ENCODE data around the gene TMEM219. TPM values are rescaled to one million over a fixed set of nuclear protein-coding genes. Genes with fewer than 3 reads are reported as not detected.

TMEM219 gene
- polyA plus RNA-seq, 1 of the 3 experiments (the other 2 are of a cell fraction) = 101 TPM

- Histone ChIP-seq H3K4me3 (ENCODE audit: low read depth in 2 of 2, low read length in 1 of 2) (no peak overlapping the region; a peak in 1 of 4 replicates), H3K27me3 (ENCODE audit: insufficient read depth) (no peaks in the 10 kb centered on the region), H4K20me1 (ENCODE audit: insufficient read depth) (peaks cover 36% of the 10 kb centered on the region), H3K4me2 (no peak overlapping the region), H3K9me3 (no peaks in the 10 kb centered on the region), H2AFZ (ENCODE audit: low read depth) (peak overlapping the region; percentile 20; the same call in 1 of the 2 replicates), H3K4me1 (ENCODE audit: control insufficient read depth in 1 of 2, insufficient read depth in 2 of 2, low read depth in 1 of 2, low read length in 1 of 2) (peaks cover 20 to 25% of the 10 kb centered on the region in 2 experiments; a peak in 3 of 4 replicates), H3F3A (replicated peaks; ENCODE audit: insufficient read depth) (peaks cover 11% of the 10 kb centered on the region), H3K27ac (ENCODE audit: low read depth in 2 of 2, low read length in 1 of 2) (peak overlapping the region in 1 of 2 experiments; percentile 54; a peak in 2 of 4 replicates), H3K9ac (no peak overlapping the region), H3K79me2 (ENCODE audit: insufficient read depth) (peaks cover 43% of the 10 kb centered on the region), H3K9me2 (no peaks in the 10 kb centered on the region), H3K36me3 (replicated peaks in 1 of 2; ENCODE audit: control insufficient read depth in 1 of 2, insufficient read depth in 2 of 2, low read length in 1 of 2) (peaks cover 17 to 20% of the 10 kb centered on the region in 2 experiments)
- WGBS (ENCODE audit: low lambda C conversion rate) = 67% methylated on average over 5 of the region's 6 CpGs
- DNase-seq = no peak
- ChIA-PET POLR2A (interaction anchor here (0.6 to 1.6 kb wide), 9 partner anchors 11 to 91 kb away, joined by 3 to 10 read pairs (median 3); partner anchors contain the start of genes ASPHD1, HIRIP3, KCTD13 and SEZ6L2), CTCF (interaction anchor here (0.9 to 8.2 kb wide), 9 partner anchors 33 to 183 kb away, joined by 3 to 41 read pairs (median 4); partner anchors contain the start of genes CDIPT, KIF22, PAGR1 and TLCD3B)
- TF ChIP-seq RXRA (IDR thresholded peaks at IDR 0.05; ENCODE audit: borderline replicate concordance, low read depth) (no peak), RCOR1 (IDR thresholded peaks at IDR 0.05; ENCODE audit: low read length) (no peak), POLR2AphosphoS5 (IDR thresholded peaks at IDR 0.05; ENCODE audit: low read depth, low read length) (no peak), SMC3 (IDR thresholded peaks at IDR 0.05; ENCODE audit: low read depth, low read length) (no peak)
Observed at GRCh38 chr16:29972992-29973383, 11.1 kb downstream of the TMEM219 start.

- Histone ChIP-seq H4K20me1 (ENCODE audit: insufficient read depth) (peaks cover 38% of the 10 kb centered on the region), H3K9me2 (no peaks in the 10 kb centered on the region), H3K4me3 (ENCODE audit: low read depth in 2 of 2, low read length in 1 of 2) (peak within 1 kb of the TSS; percentile 87 to 91), H2AFZ (ENCODE audit: low read depth) (peak within 1 kb of the TSS; percentile 68), H3K36me3 (replicated peaks in 1 of 2; ENCODE audit: control insufficient read depth in 1 of 2, insufficient read depth in 2 of 2, low read length in 1 of 2) (peaks cover 16 to 21% of the 10 kb centered on the region in 2 experiments), H3F3A (replicated peaks; ENCODE audit: insufficient read depth) (peaks cover 11% of the 10 kb centered on the region), H3K9ac (peak within 1 kb of the TSS; percentile 82), H3K9me3 (no peaks in the 10 kb centered on the region), H3K4me1 (ENCODE audit: control insufficient read depth in 1 of 2, insufficient read depth in 2 of 2, low read depth in 1 of 2, low read length in 1 of 2) (peaks cover 20 to 25% of the 10 kb centered on the region in 2 experiments; a peak in 3 of 4 replicates), H3K79me2 (ENCODE audit: insufficient read depth) (peaks cover 46% of the 10 kb centered on the region), H3K27ac (ENCODE audit: low read depth in 2 of 2, low read length in 1 of 2) (peak within 1 kb of the TSS; percentile 69 to 88), H3K4me2 (peak within 1 kb of the TSS; percentile 99), H3K27me3 (ENCODE audit: insufficient read depth) (no peaks in the 10 kb centered on the region)
- WGBS (ENCODE audit: low lambda C conversion rate) = 6% methylated on average over 62 of the region's 75 CpGs
- ChIA-PET POLR2A (interaction anchor here (0.6 to 1.6 kb wide), 9 partner anchors 12 to 90 kb away, joined by 3 to 10 read pairs (median 3); partner anchors contain the start of genes ASPHD1, HIRIP3, KCTD13 and SEZ6L2), CTCF (interaction anchor here (0.8 to 8.2 kb wide), 11 partner anchors 8 to 183 kb away, joined by 3 to 41 read pairs (median 3); partner anchors contain the start of genes CDIPT, KIF22, PAGR1 and TLCD3B)
- peak; percentile 99 for DNase-seq
- TF ChIP-seq GABPA (IDR thresholded peaks at IDR 0.05; ENCODE audit: low read depth) (peak; percentile 45; the same call in 1 of the 2 replicates), FOSL2 (IDR thresholded peaks at IDR 0.05; ENCODE audit: borderline replicate concordance, low read depth) (no peak), NFIC (IDR thresholded peaks at IDR 0.05; ENCODE audit: borderline replicate concordance) (no peak), ELF1 (IDR thresholded peaks at IDR 0.05) (no peak), FOXJ3 (CRISPR knock-in tag; IDR thresholded peaks at IDR 0.05) (no peak), CHD2 (IDR thresholded peaks at IDR 0.05; ENCODE audit: low read length, partially characterized antibody) (peak; percentile 12), TAF1 (IDR thresholded peaks at IDR 0.05; ENCODE audit: borderline replicate concordance, low read depth, low read length) (peak; percentile 44; the same call in 1 of the 2 replicates), RXRA (IDR thresholded peaks at IDR 0.05; ENCODE audit: borderline replicate concordance, low read depth) (no peak), MXI1 (IDR thresholded peaks at IDR 0.05; ENCODE audit: low read depth, low read length) (peak; percentile 92), EZH2phosphoT487 (IDR thresholded peaks at IDR 0.05; ENCODE audit: borderline replicate concordance, low read depth) (no peak), GATA2 (CRISPR knock-in tag; IDR thresholded peaks at IDR 0.05) (no peak), TEAD4 (IDR thresholded peaks at IDR 0.05; ENCODE audit: borderline replicate concordance, insufficient read depth) (no peak), PBX3 (IDR thresholded peaks at IDR 0.05) (no peak; the same call in none of the 2 replicates), NRF1 (IDR thresholded peaks at IDR 0.05; ENCODE audit: low read depth, low read length) (peak; percentile 98), CTCF (IDR thresholded peaks at IDR 0.05) (no peak), TCF12 (IDR thresholded peaks at IDR 0.05) (0 out of 2 replicates have a peak, but pooled peaks have one; percentile 7), EP300 (IDR thresholded peaks at IDR 0.05; ENCODE audit: borderline replicate concordance in 1 of 2, low read depth in 1 of 2, low read length in 1 of 2) (peak in 1 of 2 experiments; percentile 75; a peak in 3 of 4 replicates), POLR2AphosphoS5 (IDR thresholded peaks at IDR 0.05; ENCODE audit: low read depth, low read length) (peak; percentile 87), IRF3 (IDR thresholded peaks at IDR 0.05; ENCODE audit: low read depth, low read length) (no peak), YY1 (IDR thresholded peaks at IDR 0.05; ENCODE audit: low read depth) (peak; percentile 91)
Observed at GRCh38 chr16:29973384-29974246, 11.7 kb downstream of the TMEM219 start, which contains the start of gene TAOK2. Gene TAOK2, plus strand, starts transcription at chr16:29973868. Its CDS starts 3,905 bp downstream, at chr16:29977773.

All from SK-N-SH (cell line).